Activated naive CD8-positive, alpha-beta T cell treated with anti-CD3 and anti-CD28 coated beads, Interleukin-2, amount 10 ng/mL, durations not matched to agents 7 days and 5 days (primary cell): ENCODE data around the gene PLSCR2. TPM values are rescaled to one million over a fixed set of nuclear protein-coding genes. Genes with fewer than 3 reads are reported as not detected.
"Not testable (repeated sequence)": the region's sequence is repeated elsewhere in the genome, so short reads cannot be mapped to it uniquely, and the experiment has no call there.

Experiments
- ATAC-seq: fragments of 150-1000 bp; cut with Tn5 transposase; one replicate; pipeline ENCODE4 v1.10.0; 2021; ENCODE audit warnings: low read depth, moderate library complexity
- POLR2A ChIA-PET: fragments of 350-600 bp; sonication (Branson Sonifier 250); formaldehyde crosslinking; loops from one replicate; lab custom pipeline; 2021; ENCODE audit warnings: antibody characterized with exemption; lab: Charles Lee
- DNase-seq: peaks from one replicate; pipeline ENCODE4 v3.0.0; 2021
- H3K27ac Mint-ChIP-seq: one replicate; pipeline ENCODE4 v1.8.0; 2022; ENCODE audit warnings: mild to moderate bottlenecking, mixed read lengths
- H3K27me3 Mint-ChIP-seq: one replicate; pipeline ENCODE4 v1.8.0; 2022; ENCODE audit warnings: mild to moderate bottlenecking, moderate library complexity, mixed read lengths
- H3K36me3 Mint-ChIP-seq: one replicate; pipeline ENCODE4 v1.8.0; 2021; ENCODE audit warnings: mild to moderate bottlenecking, mixed read lengths
- H3K4me1 Mint-ChIP-seq: one replicate; pipeline ENCODE4 v1.8.0; 2021; ENCODE audit warnings: mixed read lengths
- H3K4me3 Mint-ChIP-seq: one replicate; pipeline ENCODE4 v1.8.0; 2022; ENCODE audit warnings: mild to moderate bottlenecking, moderate library complexity, mixed read lengths
- H3K9me3 Mint-ChIP-seq: one replicate; pipeline ENCODE4 v1.8.0; 2021; ENCODE audit warnings: mixed read lengths
- total RNA-seq, 2 experiments: library from RNA; stranded (reverse); gene quantifications; one replicate each; pipeline ENCODE4 v1.2.3, GENCODE V29; 2021

Gene PLSCR2
- total RNA-seq, 2 experiments from 2014 or later: not detected

- Mint-ChIP-seq H3K27me3 (peaks cover 19% of the 10 kb centered on the region), H3K36me3 (no peaks in the 10 kb centered on the region), H3K4me1 (peaks cover 4% of the 10 kb centered on the region), H3K9me3 (no peaks in the 10 kb centered on the region), H3K27ac (no peak overlapping the region), H3K4me3 (no peak overlapping the region)
- POLR2A ChIA-PET: no interaction called here
- DNase-seq (no peak), ATAC-seq (no peak)
These were observed 1.7 kb upstream of the PLSCR2 start for GRCh38 chr3:146471012-146471411.

GRCh38 chr3:146470425-146470990 is 1.1 kb upstream of the PLSCR2 start:
- DNase-seq: no peak
- Mint-ChIP-seq H3K9me3 (no peaks in the 10 kb centered on the region), H3K27me3 (peaks cover 19% of the 10 kb centered on the region), H3K36me3 (no peaks in the 10 kb centered on the region), H3K4me1 (peaks cover 4% of the 10 kb centered on the region), H3K4me3 (peak overlapping the region; percentile 80), H3K27ac (peak overlapping the region; percentile 56)
- POLR2A ChIA-PET: interaction anchor here (2.2 to 2.3 kb wide), 2 partner anchors 27 to 74 kb away, joined by 12 to 26 read pairs; partner anchors contain the start of gene PLSCR1
- no peak for ATAC-seq

GRCh38 chr3:146468671-146469149 is 651 bp downstream of the PLSCR2 start:
- ATAC-seq: no peak
- POLR2A ChIA-PET: interaction anchor here (1.2 to 2.3 kb wide), 5 partner anchors 29 to 78 kb away, joined by 4 to 26 read pairs (median 4); partner anchors contain the start of gene PLSCR1
- H3K9me3 Mint-ChIP-seq: no peaks in the 10 kb centered on the region
- peak overlapping the region; percentile 80 for H3K4me3 Mint-ChIP-seq
- H3K27me3 Mint-ChIP-seq: peaks cover 7% of the 10 kb centered on the region
- no peaks in the 10 kb centered on the region for H3K36me3 Mint-ChIP-seq
- DNase-seq: no peak
- H3K27ac Mint-ChIP-seq: peak overlapping the region; percentile 76
- H3K4me1 Mint-ChIP-seq: peaks cover 4% of the 10 kb centered on the region

- ATAC-seq (no peak), DNase-seq (no peak)
- H3K4me3 Mint-ChIP-seq: no peak overlapping the region
- no peak overlapping the region for H3K27ac Mint-ChIP-seq
- H3K9me3 Mint-ChIP-seq: peaks cover 1% of the 10 kb centered on the region
- H3K36me3 Mint-ChIP-seq: no peaks in the 10 kb centered on the region
- peaks cover 3% of the 10 kb centered on the region for H3K27me3 Mint-ChIP-seq
- peaks cover 4% of the 10 kb centered on the region for H3K4me1 Mint-ChIP-seq
- POLR2A ChIA-PET: interaction anchor here (1.2 to 2.3 kb wide), 3 partner anchors 30 to 76 kb away, joined by 4 to 26 read pairs (median 12); partner anchors contain the start of gene PLSCR1
These were observed 1.1 kb downstream of the PLSCR2 start for GRCh38 chr3:146468234-146468633.

- Mint-ChIP-seq H3K27ac (no peak overlapping the region), H3K4me1 (peaks cover 4% of the 10 kb centered on the region), H3K9me3 (peaks cover 1% of the 10 kb centered on the region), H3K27me3 (no peaks in the 10 kb centered on the region), H3K4me3 (no peak overlapping the region), H3K36me3 (no peaks in the 10 kb centered on the region)
- no peak for DNase-seq
- ATAC-seq: no peak
- POLR2A ChIA-PET: no interaction called here
These were observed 2.8 kb downstream of the PLSCR2 start for GRCh38 chr3:146466604-146467003.

- Mint-ChIP-seq H3K27ac (no peak overlapping the region), H3K9me3 (peaks cover 1% of the 10 kb centered on the region), H3K27me3 (no peaks in the 10 kb centered on the region), H3K4me3 (no peak overlapping the region), H3K36me3 (no peaks in the 10 kb centered on the region), H3K4me1 (peaks cover 4% of the 10 kb centered on the region)
- no peak for ATAC-seq
- no peak for DNase-seq
- POLR2A ChIA-PET: no interaction called here
These were observed 3.5 kb downstream of the PLSCR2 start for GRCh38 chr3:146465693-146466465.

- DNase-seq (no peak), ATAC-seq (no peak)
- POLR2A ChIA-PET: no interaction called here
- H3K36me3 Mint-ChIP-seq: no peaks in the 10 kb centered on the region
- peaks cover 6% of the 10 kb centered on the region for H3K4me1 Mint-ChIP-seq
- H3K27me3 Mint-ChIP-seq: no peaks in the 10 kb centered on the region
- H3K27ac Mint-ChIP-seq: no peak overlapping the region
- peaks cover 1% of the 10 kb centered on the region for H3K9me3 Mint-ChIP-seq
- no peak overlapping the region for H3K4me3 Mint-ChIP-seq
These were observed 4.6 kb downstream of the PLSCR2 start for GRCh38 chr3:146464783-146465182.

GRCh38 chr3:146464005-146464595 is 5.3 kb downstream of the PLSCR2 start:
- Mint-ChIP-seq H3K9me3 (peaks cover 1% of the 10 kb centered on the region), H3K36me3 (no peaks in the 10 kb centered on the region), H3K4me1 (peaks cover 7% of the 10 kb centered on the region), H3K27me3 (no peaks in the 10 kb centered on the region), H3K27ac (no peak overlapping the region), H3K4me3 (no peak overlapping the region)
- DNase-seq (no peak), ATAC-seq (no peak)
- POLR2A ChIA-PET: no interaction called here

GRCh38 chr3:146454796-146455195 is 14.6 kb downstream of the PLSCR2 start:
- no peaks in the 10 kb centered on the region for H3K9me3 Mint-ChIP-seq
- no peaks in the 10 kb centered on the region for H3K27me3 Mint-ChIP-seq
- H3K4me1 Mint-ChIP-seq: peaks cover 1% of the 10 kb centered on the region
- ATAC-seq (no peak), DNase-seq (no peak)
- H3K27ac Mint-ChIP-seq: no peak overlapping the region
- H3K4me3 Mint-ChIP-seq: no peak overlapping the region
- H3K36me3 Mint-ChIP-seq: no peaks in the 10 kb centered on the region
- POLR2A ChIA-PET: no interaction called here

GRCh38 chr3:146449613-146450012 is 19.7 kb downstream of the PLSCR2 start:
- DNase-seq (no peak), ATAC-seq (no peak)
- H3K36me3 Mint-ChIP-seq: peaks cover 2% of the 10 kb centered on the region
- peaks cover 6% of the 10 kb centered on the region for H3K27me3 Mint-ChIP-seq
- no peak overlapping the region for H3K4me3 Mint-ChIP-seq
- no peaks in the 10 kb centered on the region for H3K4me1 Mint-ChIP-seq
- no peak overlapping the region for H3K27ac Mint-ChIP-seq
- H3K9me3 Mint-ChIP-seq: peaks cover 8% of the 10 kb centered on the region
- POLR2A ChIA-PET: no interaction called here

- Mint-ChIP-seq H3K4me3 (no peak overlapping the region), H3K36me3 (peaks cover 2% of the 10 kb centered on the region), H3K27ac (no peak overlapping the region), H3K9me3 (peaks cover 8% of the 10 kb centered on the region), H3K4me1 (no peaks in the 10 kb centered on the region), H3K27me3 (peaks cover 6% of the 10 kb centered on the region)
- POLR2A ChIA-PET: no interaction called here
- DNase-seq (no peak), ATAC-seq (no peak)
These were observed 20.3 kb downstream of the PLSCR2 start for GRCh38 chr3:146449076-146449475.

- no peak for DNase-seq
- H3K9me3 Mint-ChIP-seq: peaks cover 8% of the 10 kb centered on the region
- POLR2A ChIA-PET: no interaction called here
- ATAC-seq: no peak
- no peak overlapping the region for H3K27ac Mint-ChIP-seq
- H3K4me3 Mint-ChIP-seq: no peak overlapping the region
- H3K4me1 Mint-ChIP-seq: no peaks in the 10 kb centered on the region
- H3K36me3 Mint-ChIP-seq: peaks cover 2% of the 10 kb centered on the region
- H3K27me3 Mint-ChIP-seq: peaks cover 6% of the 10 kb centered on the region
These were observed 23.3 kb downstream of the PLSCR2 start for GRCh38 chr3:146446026-146446425.

- POLR2A ChIA-PET, ATAC-seq, DNase-seq, H3K4me3 Mint-ChIP-seq, H3K27ac Mint-ChIP-seq, H3K36me3 Mint-ChIP-seq, H3K9me3 Mint-ChIP-seq, H3K4me1 Mint-ChIP-seq: not testable (repeated sequence)
- H3K27me3 Mint-ChIP-seq: peaks cover 10% of the 10 kb centered on the region
These were observed 29.1 kb downstream of the PLSCR2 start for GRCh38 chr3:146440310-146440709.
